Esophagus (tissue), 2 donors: ENCODE data around the gene TTC16. TPM values are rescaled to one million over a fixed set of nuclear protein-coding genes. Genes with fewer than 3 reads are reported as not detected.
"Not testable (repeated sequence)": the region's sequence is repeated elsewhere in the genome, so short reads cannot be mapped to it uniquely, and the experiment has no call there.

Experiments used
- H3K27ac ChIP-seq, 2 donors: one replicate each; pipeline ENCODE4 v1.5.1; 2013; ENCODE audit warnings: low read depth in 2 of 2, mild to moderate bottlenecking in 2 of 2, inconsistent platforms in 1 of 2, low read length in 1 of 2, moderate library complexity in 1 of 2
- H3K27me3 ChIP-seq, 2 donors: one replicate each; pipeline ENCODE4 v1.6.1; 2013; ENCODE audit warnings: low read length in 2 of 2, control low read depth in 1 of 2, mild to moderate bottlenecking in 1 of 2; ENCODE audit not compliant: insufficient read depth in 2 of 2, control insufficient read depth in 1 of 2
- H3K36me3 ChIP-seq, 2 donors: one replicate each; pipeline ENCODE4 v1.6.1; 2013; ENCODE audit warnings: low read length in 1 of 2; ENCODE audit not compliant: control insufficient read depth in 2 of 2, insufficient read depth in 2 of 2
- H3K4me1 ChIP-seq, 2 donors: one replicate each; pipeline ENCODE4 v1.6.1; 2013; ENCODE audit warnings: low read length in 1 of 2; ENCODE audit not compliant: control insufficient read depth in 2 of 2, insufficient read depth in 2 of 2
- H3K4me3 ChIP-seq, 2 donors: one replicate each; pipeline ENCODE4 v1.5.1; 2013; ENCODE audit warnings: low read length in 2 of 2, mild to moderate bottlenecking in 2 of 2, low read depth in 1 of 2, moderate library complexity in 1 of 2
- H3K9me3 ChIP-seq, 2 donors: one replicate each; pipeline ENCODE4 v1.6.1; 2013; ENCODE audit warnings: mild to moderate bottlenecking in 2 of 2, low read depth in 1 of 2, low read length in 1 of 2, moderate library complexity in 1 of 2; ENCODE audit not compliant: control insufficient read depth in 2 of 2, insufficient read depth in 1 of 2
- WGBS, 2 donors: extraction: QIAGEN DNeasy Blood & Tissue Kit; methylation state at CpG; one replicate each; pipeline ENCODE4 v1.1.7; 2013; 5-methylcytosine and 5-hydroxymethylcytosine counted together
- polyA plus RNA-seq, 2 donors: library from polyadenylated mRNA; stranded (reverse); fragments of 200-250 nt; gene quantifications; one replicate each; pipeline ENCODE4 v1.2.3, GENCODE V29; 2013
- donor health status: healthy with polysubstance abuse.
- donor health status: Bipolar disorder and iron deficiency.

TTC16 gene
- polyA plus RNA-seq, 2 donors: 0.04 to 0.10 TPM

DNA sequence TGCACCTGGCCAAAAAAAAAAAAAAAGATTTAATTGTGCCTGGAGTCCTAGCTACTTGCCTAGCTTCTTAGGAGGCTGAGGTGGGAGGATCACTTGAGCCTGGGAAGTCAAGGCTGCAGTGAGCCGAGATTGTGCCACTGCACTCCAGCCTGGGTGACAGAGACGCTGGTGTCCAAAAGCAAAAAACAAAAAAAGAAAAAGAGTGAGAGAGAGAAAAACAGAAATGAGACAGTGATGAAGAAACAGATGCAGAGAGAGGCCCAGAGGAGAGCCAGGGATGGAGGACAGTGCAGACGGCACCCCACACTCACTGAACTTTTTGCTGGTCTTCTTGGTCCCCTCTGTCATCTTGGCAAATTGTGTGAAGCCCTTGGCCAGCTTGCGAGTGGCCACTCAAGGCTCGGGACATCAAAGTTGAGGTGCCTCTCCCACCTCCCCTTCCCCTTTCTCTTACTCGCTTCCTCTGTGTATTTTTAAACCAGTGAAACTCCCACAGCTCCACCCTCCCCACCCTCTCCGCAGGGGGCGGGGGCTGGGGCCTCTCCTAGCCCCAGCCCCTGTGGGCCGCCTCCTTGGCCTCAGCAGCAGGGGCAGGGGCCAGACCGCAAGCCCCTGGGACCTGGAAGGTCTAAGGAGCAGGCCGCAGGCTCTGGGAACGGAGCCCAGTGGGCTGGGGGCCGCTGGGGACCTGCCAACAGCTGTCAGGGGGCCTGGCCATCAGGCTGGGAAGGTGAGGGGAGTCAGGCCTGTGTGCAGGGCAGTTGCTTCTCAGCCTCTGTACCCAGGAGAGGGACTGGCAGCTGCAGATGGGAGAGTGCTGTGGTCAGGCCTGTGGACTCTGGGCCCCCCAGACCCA is 62.6 kb downstream of the TTC16 start, which contains the start of gene SH2D3C:
Gene SH2D3C, minus strand, starts transcription at position 387 of the 856 bp plus-strand sequence. Its CDS starts 39 bp downstream, at position 348.
- Histone ChIP-seq H3K4me1 (peaks cover 0 to 2% of the 10 kb centered on the region in 2 donors), H3K27me3 (no peaks in the 10 kb centered on the region), H3K9me3 (no peaks in the 10 kb centered on the region), H3K27ac (peak within 1 kb of the TSS; percentile 45 to 51), H3K4me3 (peak within 1 kb of the TSS; percentile 20 to 25), H3K36me3 (no peaks in the 10 kb centered on the region)
- 54 to 64% methylated on average over 13 of the region's 13 CpGs for WGBS, 2 donors

DNA sequence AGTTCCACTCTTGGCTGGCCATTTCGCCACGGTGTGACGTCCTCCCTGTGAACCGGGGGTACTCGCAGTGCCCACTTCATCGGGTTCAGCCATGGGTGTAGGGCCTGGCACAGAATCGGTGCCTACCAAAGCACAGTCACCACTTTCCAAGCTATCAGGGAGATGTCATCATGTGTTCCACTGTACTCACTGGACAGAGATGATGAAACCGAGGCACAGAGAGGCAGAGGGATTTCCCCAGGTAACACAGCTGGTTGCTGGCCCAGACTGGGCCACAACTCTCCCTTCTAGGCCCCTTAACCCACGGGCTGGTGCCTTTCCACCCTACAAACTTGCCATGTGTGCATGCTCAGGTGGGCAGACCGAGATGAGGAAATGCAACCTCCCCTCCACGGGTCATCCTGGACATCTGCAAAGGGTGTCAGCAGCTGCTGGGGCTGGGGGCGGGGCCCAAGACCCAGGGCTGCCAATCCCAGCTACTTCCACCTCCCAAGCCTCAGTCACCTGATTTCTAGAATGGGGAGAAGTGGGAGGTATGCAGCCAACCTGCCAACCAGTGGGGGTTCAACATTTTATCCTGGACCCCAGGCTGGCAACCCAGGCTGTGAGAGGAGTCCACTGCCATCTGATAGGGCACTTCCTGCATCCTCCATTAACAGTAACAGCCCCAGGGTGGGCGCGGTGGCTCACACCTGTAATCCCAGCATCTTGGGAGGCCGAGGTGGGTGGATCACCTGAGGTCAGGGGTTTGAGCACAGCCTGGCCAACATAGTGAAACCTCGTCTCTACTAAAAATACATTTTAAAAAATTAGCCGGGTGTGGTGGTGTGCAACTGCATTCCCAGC is 63.5 kb downstream of the TTC16 start:
- Histone ChIP-seq H3K4me3 (peak overlapping the region in 1 of 2 donors; percentile 2), H3K9me3 (no peaks in the 10 kb centered on the region), H3K36me3 (no peaks in the 10 kb centered on the region), H3K4me1 (peaks cover 0 to 4% of the 10 kb centered on the region in 2 donors), H3K27me3 (no peaks in the 10 kb centered on the region), H3K27ac (peak overlapping the region; percentile 45 to 51)
- 64 to 65% methylated on average over 17 of the region's 17 CpGs for WGBS, 2 donors

DNA sequence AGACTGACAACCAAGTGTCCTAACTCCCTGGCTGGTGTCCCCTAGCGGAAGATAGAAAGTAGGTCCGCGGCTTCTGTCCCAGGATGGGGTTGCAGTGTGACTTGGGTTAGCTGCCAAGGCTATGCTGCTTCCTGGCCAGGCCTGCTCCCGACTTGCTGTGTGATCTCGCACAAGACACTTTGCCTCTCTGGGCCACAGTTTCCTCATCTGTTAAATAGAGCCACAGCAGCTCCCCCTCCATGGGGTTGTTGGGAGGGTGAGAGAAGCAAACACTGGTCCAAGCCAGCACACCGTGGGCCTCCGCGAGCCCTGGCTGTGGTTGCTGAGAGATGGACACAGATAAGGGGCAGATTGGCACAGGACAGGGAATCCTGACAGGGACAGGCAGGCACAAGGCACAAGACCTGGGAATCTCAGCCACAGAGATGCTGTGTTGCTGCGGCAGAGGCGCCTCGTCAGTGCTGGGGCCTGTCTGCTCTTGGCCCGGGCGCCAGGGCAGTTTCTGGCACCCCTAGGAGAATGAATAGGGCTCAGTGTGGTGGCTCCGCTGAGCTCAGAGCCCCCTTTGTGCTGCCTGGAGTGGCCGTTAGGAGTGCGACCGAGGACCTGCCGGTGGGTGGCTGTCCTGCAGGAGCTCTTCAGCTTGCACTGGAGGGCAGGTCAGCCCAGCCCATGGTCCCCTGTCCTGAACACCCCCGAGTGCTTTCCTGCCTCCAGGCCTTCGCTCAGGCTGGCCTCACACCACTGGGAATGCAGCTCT is 64.4 kb downstream of the TTC16 start:
- Histone ChIP-seq H3K9me3 (no peaks in the 10 kb centered on the region), H3K27me3 (no peaks in the 10 kb centered on the region), H3K27ac (no peak overlapping the region), H3K4me3 (no peak overlapping the region), H3K4me1 (peaks cover 0 to 4% of the 10 kb centered on the region in 2 donors), H3K36me3 (no peaks in the 10 kb centered on the region)
- WGBS, 2 donors: 78 to 81% methylated on average over 20 of the region's 20 CpGs

DNA sequence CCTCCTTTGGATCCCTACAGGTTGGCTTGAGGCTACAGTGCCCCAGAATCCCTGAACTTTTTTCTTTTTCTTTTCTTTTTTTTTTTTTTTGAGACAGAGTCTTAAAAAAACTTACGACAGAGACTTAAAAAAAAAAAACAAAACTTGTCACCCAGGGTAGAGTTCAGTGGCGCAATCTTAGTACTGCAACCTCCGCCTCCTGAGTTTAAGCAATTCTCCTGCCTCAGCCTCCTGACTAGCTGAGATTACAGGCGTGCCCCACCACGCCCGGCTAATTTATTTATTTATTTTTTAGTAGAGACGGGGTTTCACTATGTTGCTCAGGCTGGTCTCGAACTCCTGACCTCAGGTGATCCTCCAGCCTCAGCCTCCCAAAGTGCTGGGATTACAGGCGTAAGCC is 65.0 kb downstream of the TTC16 start:
- not testable (repeated sequence) for H3K9me3 ChIP-seq, H3K27ac ChIP-seq
- 81 to 88% methylated on average over 9 of the region's 9 CpGs for WGBS, 2 donors

More for the DNA sequence above, 65.0 kb downstream of the TTC16 start:
- H3K36me3 ChIP-seq, H3K4me3 ChIP-seq, H3K27me3 ChIP-seq, H3K4me1 ChIP-seq: not testable (repeated sequence)

Other genes with a start within 250 kb of the TTC16 start
- 1 to 10 TPM; 4.7 to 7.1 TPM for gene STXBP1, start 103.8 kb upstream of the TTC16 start, polyA plus RNA-seq
- under 1 TPM; 0.08 to 0.10 TPM for gene CFAP157, start 9.1 kb upstream of the TTC16 start, polyA plus RNA-seq
- gene PTRH1, start 416 bp upstream of the TTC16 start, polyA plus RNA-seq: 10 to 100 TPM in 1 of 2 donors, 1 to 10 TPM in 1; 6.2 to 15.1 TPM
- gene TOR2A, start 19.2 kb downstream of the TTC16 start, polyA plus RNA-seq: 10 to 100 TPM; 10.0 to 13.2 TPM
- gene SH2D3C, start 62.6 kb downstream of the TTC16 start, polyA plus RNA-seq: 1 to 10 TPM; 2.8 to 3.2 TPM
- 10 to 100 TPM; 34.2 to 44.2 TPM for gene CDK9, start 70.0 kb downstream of the TTC16 start, polyA plus RNA-seq
- 10 to 100 TPM; 28.7 to 31.5 TPM for gene FPGS, start 86.8 kb downstream of the TTC16 start, polyA plus RNA-seq
- 10 to 100 TPM; 11.1 to 17.9 TPM for gene ENG, start 138.6 kb downstream of the TTC16 start, polyA plus RNA-seq
- 10 to 100 TPM; 51.7 to 68.4 TPM for gene AK1, start 161.6 kb downstream of the TTC16 start, polyA plus RNA-seq
- 10 to 100 TPM; 21.8 to 23.6 TPM for gene ST6GALNAC6, start 183.5 kb downstream of the TTC16 start, polyA plus RNA-seq
- 10 to 100 TPM in 1 of 2 donors, 1 to 10 TPM in 1; 4.6 to 15.3 TPM for gene ST6GALNAC4, start 201.0 kb downstream of the TTC16 start, polyA plus RNA-seq
- gene PIP5KL1, start 214.7 kb downstream of the TTC16 start, polyA plus RNA-seq: 1 to 10 TPM; 2.7 to 4.8 TPM
- 10 to 100 TPM; 25.2 to 28.2 TPM for gene DPM2, start 221.8 kb downstream of the TTC16 start, polyA plus RNA-seq